Spinal cord (tissue), 10 donors: Measurements from ENCODE around the gene RAB1B. TPM values are rescaled to one million over a fixed set of nuclear protein-coding genes. Genes with fewer than 3 reads are reported as not detected.
A peak's percentile ranks its signal among the peaks of the same experiment; 100 is the strongest.
"Not testable (repeated sequence)": the region's sequence is repeated elsewhere in the genome, so short reads cannot be mapped to it uniquely, and the experiment has no call there.

Source experiments
- DNase-seq, 6 donors: peaks; one replicate each; pipeline versions ENCODE4 v3.0.0 to v3.0.0-alpha.2; 2013 to 2015; ENCODE audit warnings: low spot score in 6 of 6, low read depth in 4 of 6
- H3K27ac ChIP-seq: one replicate; pipeline ENCODE4 v1.5.1; 2013; ENCODE audit warnings: low read depth, low read length, control low read depth
- H3K27me3 ChIP-seq: one replicate; pipeline ENCODE4 v1.6.1; 2013; ENCODE audit warnings: low read length; ENCODE audit not compliant: control insufficient read depth, insufficient read depth
- H3K36me3 ChIP-seq: one replicate; pipeline ENCODE4 v1.6.1; 2013; ENCODE audit warnings: low read length; ENCODE audit not compliant: control insufficient read depth, insufficient read depth
- H3K4me1 ChIP-seq: one replicate; pipeline ENCODE4 v1.6.1; 2013; ENCODE audit warnings: low read length; ENCODE audit not compliant: control insufficient read depth, insufficient read depth
- H3K4me3 ChIP-seq: one replicate; pipeline ENCODE4 v1.5.1; 2013; ENCODE audit warnings: low read depth, low read length, control low read depth
- H3K9me3 ChIP-seq: one replicate; pipeline ENCODE4 v1.6.1; 2013; ENCODE audit warnings: low read length; ENCODE audit not compliant: control insufficient read depth, insufficient read depth
- WGBS: methylation state at CpG from one replicate; pipeline ENCODE4 v1.1.5; 2013; ENCODE audit warnings: missing lambda C conversion rate; ENCODE audit not compliant: insufficient coverage; 5-methylcytosine and 5-hydroxymethylcytosine counted together
- polyA plus RNA-seq, 2 donors: library from polyadenylated mRNA; unstranded; fragments of 120-200 nt; gene quantifications; one replicate each; pipeline ENCODE4 v1.2.1, GENCODE V29; 2013; ENCODE audit not compliant: insufficient read length in 2 of 2
- total RNA-seq, 2 donors: library from RNA; depleted of rRNA in 1 of 2; stranded (reverse); fragments of 120-200 nt in 1 of 2; fragments of >200 nt in 1 of 2; gene quantifications; one replicate each; pipeline versions ENCODE4 v1.2.3 to v1.2.4, GENCODE V29; 2013 to 2014
- donor health status: healthy.

The RAB1B gene
- total and polyA plus RNA-seq, 4 donors, result 43.3 to 154 (median 132) TPM

GRCh38 chr11:66293352-66293751 is 24.9 kb downstream of the RAB1B start:
- H3K4me1 ChIP-seq, result peaks cover 37% of the 10 kb centered on the region
- peaks cover 31% of the 10 kb centered on the region for H3K36me3 ChIP-seq
- H3K27ac ChIP-seq, result no peak overlapping the region
- H3K9me3 ChIP-seq, result no peaks in the 10 kb centered on the region
- H3K4me3 ChIP-seq, result no peak overlapping the region
- peaks cover 13% of the 10 kb centered on the region for H3K27me3 ChIP-seq
- WGBS, result no CpG with 5 or more reads among the region's 4 CpGs
- DNase-seq, result no peak

DNA sequence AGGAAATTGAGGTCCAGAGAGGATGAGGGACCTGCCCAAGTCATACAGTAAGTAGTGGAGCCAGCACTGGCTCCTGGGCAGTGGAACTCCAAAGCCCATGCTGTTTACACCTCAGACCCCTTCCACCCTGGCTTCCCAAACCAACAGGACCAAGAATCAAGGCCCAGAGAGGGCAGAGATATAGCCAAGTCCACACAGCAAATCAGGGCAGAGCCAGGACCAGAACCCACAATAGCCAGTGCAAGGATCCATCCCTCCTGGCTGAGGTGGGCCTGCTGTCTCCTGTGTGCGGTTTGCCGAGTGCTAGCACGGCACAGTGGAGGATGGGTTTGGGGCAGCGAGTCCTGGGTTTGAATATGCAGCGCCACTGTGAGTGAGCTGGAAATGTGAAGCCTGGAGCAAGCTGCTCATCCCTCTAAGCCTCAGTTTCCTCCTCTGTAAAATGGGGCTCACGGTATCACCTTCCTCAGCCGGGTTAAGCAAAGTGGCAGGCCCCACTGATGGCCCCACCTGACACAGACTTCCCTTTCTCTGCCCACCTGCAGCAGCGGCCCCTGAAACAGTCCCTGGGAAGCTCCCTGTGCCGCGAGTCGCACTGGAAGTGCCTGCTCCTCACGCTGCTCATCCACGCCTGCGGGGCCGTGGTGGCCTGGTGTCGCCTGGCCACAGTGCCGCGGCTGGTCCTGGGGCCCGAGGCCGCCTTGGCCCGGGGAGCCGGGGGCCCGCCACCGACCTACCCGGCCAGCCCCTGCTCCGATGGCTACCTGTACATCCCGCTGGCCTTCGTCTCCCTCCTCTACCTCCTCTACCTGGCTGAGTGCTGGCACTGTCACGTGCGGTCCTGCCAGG is 25.6 kb downstream of the RAB1B start:
- DNase-seq, result no peak
- 75% methylated on average over 27 of the region's 30 CpGs for WGBS
- peaks cover 31% of the 10 kb centered on the region for H3K36me3 ChIP-seq
- no peak overlapping the region for H3K27ac ChIP-seq
- peaks cover 13% of the 10 kb centered on the region for H3K27me3 ChIP-seq
- H3K9me3 ChIP-seq, result no peaks in the 10 kb centered on the region
- H3K4me1 ChIP-seq, result peaks cover 34% of the 10 kb centered on the region
- H3K4me3 ChIP-seq, result no peak overlapping the region

GRCh38 chr11:66294626-66295620 is 26.5 kb downstream of the RAB1B start:
- H3K27ac ChIP-seq, result no peak overlapping the region

DNA sequence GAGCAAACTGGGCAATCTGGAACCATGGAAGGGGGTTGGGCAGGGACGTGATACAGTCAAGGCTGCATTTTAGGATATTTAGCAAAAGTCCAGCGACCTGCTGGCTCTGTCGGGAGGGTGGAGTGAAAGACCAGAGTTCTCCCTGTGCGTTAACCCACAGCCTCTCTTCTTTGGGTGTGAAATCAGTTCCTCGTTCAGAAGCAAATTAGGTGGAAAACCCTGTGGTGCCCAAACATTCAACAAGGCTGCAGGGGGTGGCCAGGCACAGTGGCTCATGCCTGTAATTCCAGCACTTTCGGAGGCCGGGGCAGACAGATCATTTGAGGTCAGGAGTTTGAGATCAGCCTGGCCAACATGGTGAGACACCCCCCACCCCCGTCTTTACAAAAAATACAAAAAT is 29.2 kb downstream of the RAB1B start:
- Histone ChIP-seq H3K4me3 (no peak overlapping the region), H3K36me3 (peaks cover 31% of the 10 kb centered on the region), H3K27me3 (peaks cover 7% of the 10 kb centered on the region), H3K27ac (no peak overlapping the region), H3K4me1 (peaks cover 9% of the 10 kb centered on the region), H3K9me3 (no peaks in the 10 kb centered on the region)
- 26% methylated on average over 6 of the region's 8 CpGs for WGBS
- DNase-seq, result no peak

More at GRCh38 chr11:66294626-66295620, 26.5 kb downstream of the RAB1B start:
- Histone ChIP-seq H3K27me3 (peaks cover 13% of the 10 kb centered on the region), H3K9me3 (no peaks in the 10 kb centered on the region), H3K4me1 (peaks cover 27% of the 10 kb centered on the region), H3K4me3 (no peak overlapping the region), H3K36me3 (peaks cover 31% of the 10 kb centered on the region)
- WGBS, result 78% methylated on average over 114 of the region's 123 CpGs
- no peak for DNase-seq

GRCh38 chr11:66299186-66299585 is 30.7 kb downstream of the RAB1B start:
- DNase-seq, result no peak
- H3K4me1 ChIP-seq, result no peaks in the 10 kb centered on the region
- no peaks in the 10 kb centered on the region for H3K9me3 ChIP-seq
- 78% methylated on average over 1 of the region's 3 CpGs for WGBS
- H3K27ac ChIP-seq, result no peak overlapping the region
- peaks cover 26% of the 10 kb centered on the region for H3K36me3 ChIP-seq
- H3K4me3 ChIP-seq, result no peak overlapping the region
- no peaks in the 10 kb centered on the region for H3K27me3 ChIP-seq

DNA sequence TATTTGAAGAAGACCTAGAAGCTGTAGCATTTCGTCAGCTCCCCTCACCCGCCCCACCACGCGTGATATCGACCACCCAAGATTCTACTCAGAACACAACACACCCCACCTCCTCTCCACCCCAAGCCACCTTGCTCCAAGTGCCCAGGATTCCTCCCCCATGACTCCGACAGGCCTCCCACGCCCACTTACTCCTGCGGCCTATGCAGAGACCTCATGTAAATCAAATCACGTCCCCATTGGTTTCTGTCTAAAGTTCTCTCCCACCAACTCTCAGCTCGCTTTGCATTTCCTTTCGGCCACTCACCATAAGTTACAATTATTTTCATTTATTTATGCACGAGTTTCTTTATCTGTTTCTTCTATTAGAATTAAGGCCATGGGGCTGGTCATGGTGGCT is 34.2 kb downstream of the RAB1B start:
- no peak for DNase-seq
- Histone ChIP-seq H3K9me3 (no peaks in the 10 kb centered on the region), H3K27ac (no peak overlapping the region), H3K4me1 (no peaks in the 10 kb centered on the region), H3K4me3 (no peak overlapping the region), H3K36me3 (no peaks in the 10 kb centered on the region), H3K27me3 (no peaks in the 10 kb centered on the region)
- WGBS, result 86% methylated on average over 9 of the region's 12 CpGs

DNA sequence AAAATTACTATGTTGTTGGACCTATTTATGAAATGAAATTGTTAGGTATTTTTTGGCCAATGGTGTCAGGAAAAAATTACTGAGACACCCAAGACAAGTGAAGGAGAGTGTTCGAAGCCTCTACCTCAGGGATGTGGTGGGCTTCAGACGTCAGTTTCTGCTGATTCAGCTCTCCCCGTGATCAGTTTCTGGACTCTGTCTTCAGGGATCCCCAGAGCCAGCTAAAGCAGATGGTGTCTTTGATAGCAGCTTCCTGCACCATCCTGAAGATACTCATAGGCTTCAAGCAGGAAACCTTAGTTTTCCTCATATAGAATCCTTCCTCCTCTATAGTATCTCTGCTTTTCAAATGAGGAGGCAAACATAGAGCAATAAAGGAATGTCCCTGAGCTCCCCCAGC is 41.0 kb downstream of the RAB1B start:
- no peaks in the 10 kb centered on the region for H3K27me3 ChIP-seq

DNA sequence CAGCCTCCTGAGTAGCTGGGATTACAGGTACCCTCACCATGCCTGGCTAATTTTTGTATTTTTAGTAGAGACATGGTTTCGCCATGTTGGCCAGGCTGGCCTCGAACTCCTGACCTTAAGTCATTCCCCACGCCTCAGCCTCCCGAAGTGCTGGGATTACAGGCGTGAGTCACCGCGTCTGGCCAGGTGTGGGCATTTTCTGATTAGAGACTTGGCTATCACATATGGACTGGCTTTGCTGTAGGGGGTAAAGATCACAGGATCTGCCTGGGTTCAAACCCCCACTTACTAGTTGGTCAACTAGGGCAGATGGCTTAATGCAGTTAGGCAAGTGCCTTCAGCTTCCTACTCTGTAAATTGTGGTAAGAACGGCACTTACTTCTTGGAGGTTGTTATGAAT is 41.9 kb downstream of the RAB1B start:
- Histone ChIP-seq H3K27ac (no peak overlapping the region), H3K27me3 (no peaks in the 10 kb centered on the region), H3K4me3 (no peak overlapping the region), H3K4me1 (peaks cover 27% of the 10 kb centered on the region), H3K36me3 (no peaks in the 10 kb centered on the region), H3K9me3 (no peaks in the 10 kb centered on the region)
- no peak for DNase-seq
- 97% methylated on average over 8 of the region's 8 CpGs for WGBS

More for the DNA sequence above, 41.0 kb downstream of the RAB1B start:
- 38% methylated on average over 3 of the region's 3 CpGs for WGBS
- H3K4me1 ChIP-seq, result peaks cover 27% of the 10 kb centered on the region
- no peak overlapping the region for H3K4me3 ChIP-seq
- no peaks in the 10 kb centered on the region for H3K9me3 ChIP-seq
- DNase-seq, result peak in 1 of 6 donors; percentile 66
- no peaks in the 10 kb centered on the region for H3K36me3 ChIP-seq
- H3K27ac ChIP-seq, result no peak overlapping the region

DNA sequence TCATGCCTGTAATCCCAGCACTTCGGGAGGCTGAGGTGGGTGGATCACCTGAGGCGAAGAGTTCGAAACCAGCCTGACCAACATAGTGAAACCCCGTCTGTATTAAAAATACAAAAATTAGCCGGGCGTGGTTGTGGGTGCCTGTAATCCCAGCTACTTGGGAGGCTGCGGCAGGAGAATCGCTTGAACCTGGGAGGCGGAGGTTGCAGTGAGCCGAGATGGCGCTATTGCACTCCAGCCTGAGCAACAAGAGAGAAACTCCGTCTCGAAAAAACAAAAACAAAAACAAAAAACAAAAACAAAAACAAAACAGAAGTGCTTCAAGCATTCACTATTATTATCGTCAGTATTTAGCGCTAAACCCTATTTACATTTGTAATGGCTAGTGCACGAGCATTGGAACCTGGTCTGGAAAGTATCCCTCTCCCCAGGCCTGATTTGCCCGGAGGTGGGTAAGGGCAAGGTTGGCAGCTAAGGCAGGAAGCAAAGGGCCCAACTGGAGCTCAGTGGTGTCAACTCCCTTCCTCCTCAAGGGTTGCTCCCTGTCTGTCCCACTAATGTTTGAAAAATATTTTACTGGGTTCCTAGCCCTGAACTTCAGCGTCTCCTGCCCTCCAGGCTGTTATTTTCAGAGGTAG is 42.5 kb downstream of the RAB1B start:
- H3K4me3 ChIP-seq, H3K9me3 ChIP-seq, H3K36me3 ChIP-seq, H3K27ac ChIP-seq, H3K27me3 ChIP-seq, DNase-seq: not testable (repeated sequence)
- 96% methylated on average over 9 of the region's 18 CpGs for WGBS
- peaks cover 30% of the 10 kb centered on the region for H3K4me1 ChIP-seq
